NCI-H526 treated with DMSO at 0.1 percent for 48 hours (cell line): ENCODE results near the gene ERBB3.
"Not testable (repeated sequence)": the region's sequence is repeated elsewhere in the genome, so short reads cannot be mapped to it uniquely, and the experiment has no call there.

Experiments used
- DNase-seq: peaks from one replicate; lab custom pipeline; 2025; lab: John Stamatoyannopoulos, UW

ERBB3 gene

DNA sequence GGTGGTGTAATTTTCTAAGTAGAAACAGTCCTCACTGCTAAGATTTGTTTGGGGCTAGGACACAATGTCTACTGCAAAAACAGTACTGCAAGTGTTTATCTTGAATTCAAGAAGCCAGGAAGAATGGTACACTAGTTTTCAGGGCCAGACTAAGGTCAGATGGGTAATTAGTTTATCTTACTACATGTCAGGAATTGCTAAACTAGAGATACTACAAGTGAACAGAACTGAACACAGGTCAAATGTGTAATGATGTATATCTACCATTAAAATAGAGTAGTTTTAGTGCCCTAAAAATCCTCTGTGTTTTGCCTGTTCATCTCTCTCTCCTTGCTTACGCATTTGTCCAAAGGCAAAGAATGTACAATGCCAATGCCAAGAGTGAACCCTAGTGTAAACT lies 34.1 kb downstream of the ERBB3 start:
- no peak for DNase-seq

DNA sequence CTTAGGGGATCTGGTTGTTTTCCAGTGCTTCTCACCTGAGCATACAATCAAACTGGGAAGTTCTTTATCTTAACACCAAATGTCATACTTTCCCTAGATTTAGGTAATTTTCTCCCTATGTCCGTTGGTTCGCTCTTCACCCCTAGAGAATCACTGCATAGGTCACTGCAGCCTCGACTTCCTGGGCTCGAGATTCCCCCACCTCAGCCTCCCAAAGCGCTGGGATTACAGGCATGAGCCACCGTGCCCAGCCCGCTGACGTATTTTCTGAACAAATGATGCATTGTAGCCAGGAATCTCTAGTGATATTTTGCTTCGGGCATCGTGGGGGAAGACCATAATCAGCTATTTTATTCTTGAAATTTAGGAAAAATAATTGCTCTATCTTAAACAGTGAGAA lies 35.4 kb downstream of the ERBB3 start:
- DNase-seq: no peak

DNA sequence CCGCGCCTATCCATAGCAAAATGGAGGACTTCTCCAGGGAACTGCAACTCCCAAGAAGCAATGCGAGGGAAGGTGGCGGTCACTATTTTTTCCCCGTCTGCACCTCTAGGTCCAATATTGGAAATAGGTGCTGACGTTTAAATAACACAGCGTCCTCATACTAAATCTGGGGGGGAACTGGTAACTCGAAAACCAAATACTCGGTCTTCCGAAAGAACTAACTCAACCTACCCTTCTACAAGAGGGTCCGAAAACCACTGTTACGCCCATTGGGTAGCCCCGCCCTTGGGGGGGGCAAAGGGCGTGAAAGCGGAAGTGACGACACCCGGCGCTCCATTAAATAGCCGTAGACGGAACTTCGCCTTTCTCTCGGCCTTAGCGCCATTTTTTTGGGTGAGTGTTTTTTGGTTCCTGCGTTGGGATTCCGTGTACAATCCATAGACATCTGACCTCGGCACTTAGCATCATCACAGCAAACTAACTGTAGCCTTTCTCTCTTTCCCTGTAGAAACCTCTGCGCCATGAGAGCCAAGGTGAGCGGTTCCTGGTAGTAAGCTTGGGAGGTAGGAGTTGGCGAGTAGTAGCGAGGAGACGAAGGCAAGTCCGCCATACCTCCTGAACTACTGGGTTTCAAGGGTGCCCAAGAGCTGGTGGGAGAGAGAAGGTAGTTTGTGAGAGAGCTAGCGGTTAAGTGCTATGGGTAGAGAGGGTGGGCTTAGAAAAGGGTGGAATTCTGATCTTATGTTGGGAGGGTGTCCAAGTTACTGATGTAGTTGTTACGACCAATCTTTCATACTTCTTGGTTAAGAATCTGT lies 36.5 kb downstream of the ERBB3 start, which contains the start of gene RPL41:
Gene RPL41 (plus strand): TSS at position 367 of the 815 bp plus-strand sequence.
- DNase-seq: peak; percentile 84

DNA sequence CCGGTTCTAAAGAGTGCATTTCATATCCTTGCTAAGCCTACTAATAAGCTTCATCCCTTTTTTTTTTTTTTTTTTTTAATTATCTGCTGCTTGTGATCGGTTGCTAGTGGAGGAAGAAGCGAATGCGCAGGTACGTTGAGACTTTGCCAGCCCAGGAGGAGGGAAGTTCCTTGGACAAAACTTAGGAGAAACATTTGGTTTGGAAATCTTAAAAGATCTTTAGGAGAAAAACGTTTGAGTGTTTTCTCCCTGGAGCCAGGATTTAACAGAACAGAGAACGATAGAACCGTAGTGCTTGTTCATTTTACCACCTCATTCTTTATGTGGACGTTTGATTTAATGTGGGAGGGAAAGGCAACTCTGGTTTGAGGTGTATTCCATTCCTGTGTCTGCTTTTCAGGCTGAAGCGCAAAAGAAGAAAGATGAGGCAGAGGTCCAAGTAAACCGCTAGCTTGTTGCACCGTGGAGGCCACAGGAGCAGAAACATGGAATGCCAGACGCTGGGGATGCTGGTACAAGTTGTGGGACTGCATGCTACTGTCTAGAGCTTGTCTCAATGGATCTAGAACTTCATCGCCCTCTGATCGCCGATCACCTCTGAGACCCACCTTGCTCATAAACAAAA lies 37.2 kb downstream of the ERBB3 start:
- DNase-seq: not testable (repeated sequence)

DNA sequence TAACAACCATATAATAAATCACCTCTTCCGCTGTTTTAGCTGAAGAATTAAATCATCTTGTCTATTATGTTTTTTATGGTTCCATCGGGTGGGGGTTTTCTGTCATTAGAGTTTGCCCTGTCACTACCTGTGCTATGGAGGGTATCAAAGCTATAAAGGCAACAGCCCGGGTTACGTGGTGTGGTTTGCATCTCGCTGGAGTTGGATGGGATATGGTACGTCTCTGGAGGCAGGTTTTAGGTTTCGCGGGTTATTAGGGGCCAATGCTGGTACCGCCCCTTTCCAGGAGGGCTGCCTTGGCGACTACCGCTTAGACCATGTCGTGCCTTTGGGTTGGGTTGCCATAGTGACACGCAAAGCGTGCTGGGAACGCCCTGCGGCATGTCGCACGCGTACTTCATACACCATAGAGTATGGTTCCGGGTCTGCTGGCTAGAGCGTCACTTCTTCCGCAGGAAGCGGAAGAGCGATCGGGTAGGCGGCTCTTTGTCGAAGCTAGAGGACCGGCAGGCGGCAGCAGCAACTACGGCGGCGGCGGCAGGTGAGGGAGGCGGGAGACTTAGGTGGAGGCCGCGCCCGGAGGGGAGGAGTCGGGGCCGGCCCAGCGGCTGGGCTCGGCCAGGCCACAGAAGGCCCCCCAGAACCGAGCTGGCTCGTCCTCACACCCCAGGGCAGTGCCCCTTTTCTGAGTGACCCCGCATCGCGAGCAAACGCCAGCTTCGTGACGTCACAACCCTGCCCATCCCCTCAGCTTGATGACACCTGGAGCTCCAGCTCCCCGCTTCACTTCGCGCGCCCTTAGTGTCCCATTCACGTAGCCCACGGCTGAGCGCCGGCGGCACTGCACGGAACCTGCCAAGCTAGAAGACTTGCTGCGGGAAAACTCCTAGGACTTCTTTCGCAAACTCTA lies 38.1 kb downstream of the ERBB3 start, which contains the start of gene ZC3H10:
Gene ZC3H10 (plus strand): TSS at position 489 of the 910 bp plus-strand sequence. CDS start 2,297 bp downstream, outside the sequence.
- DNase-seq: peak; percentile 98

DNA sequence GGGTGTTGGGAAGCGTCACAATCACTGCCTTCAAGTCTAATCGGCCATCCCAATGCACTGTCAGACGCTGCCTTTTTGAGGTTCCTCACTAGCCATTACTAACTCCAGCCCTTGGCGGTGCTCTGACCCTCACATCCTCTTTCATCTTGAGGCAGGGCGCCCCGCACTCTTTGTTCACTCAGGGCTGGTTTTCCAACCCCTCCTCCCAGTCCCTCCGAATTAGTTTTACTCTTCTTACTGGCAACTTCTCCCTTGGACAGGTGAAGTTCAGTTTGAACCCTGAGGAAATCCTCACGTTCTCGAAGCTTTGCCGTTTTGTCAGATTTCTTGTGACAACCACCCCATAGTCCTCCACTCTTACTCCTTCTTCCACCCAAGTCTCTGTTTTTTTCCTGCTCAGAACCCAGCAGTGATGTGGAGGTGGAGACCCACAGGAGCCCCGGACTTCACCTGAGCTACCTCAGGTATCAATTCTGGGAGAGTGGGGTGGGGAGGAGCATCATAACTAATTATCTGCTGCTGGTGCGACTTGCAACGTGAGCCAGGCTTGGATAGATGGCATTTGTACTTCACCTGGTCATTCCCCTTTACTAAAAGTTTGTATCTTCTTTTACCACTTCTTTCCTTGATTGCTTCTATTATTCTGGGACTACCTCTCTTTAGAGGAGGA lies 38.9 kb downstream of the ERBB3 start:
- DNase-seq: no peak

DNA sequence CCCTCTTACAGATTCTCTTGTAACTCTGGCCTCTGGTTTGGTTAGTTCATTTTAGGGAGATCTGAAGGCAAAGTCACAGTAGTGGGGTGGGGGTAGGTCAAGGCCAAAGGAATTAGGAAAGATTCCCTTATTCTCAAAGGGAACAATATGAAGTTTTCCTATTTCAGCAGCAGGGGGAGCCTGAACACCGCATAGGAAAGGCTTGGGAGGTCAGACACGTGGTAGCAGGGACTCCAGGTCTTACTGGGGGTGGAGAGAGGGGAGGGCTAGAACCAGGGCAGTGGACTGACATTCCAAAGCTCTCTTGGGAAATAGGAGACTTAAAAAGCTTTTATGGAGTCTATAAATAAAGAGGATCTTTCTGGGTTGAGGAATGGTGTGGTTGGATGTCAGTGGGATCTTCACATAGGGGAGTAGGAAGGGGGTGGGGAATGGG lies 39.4 kb downstream of the ERBB3 start:
- peak; percentile 53 for DNase-seq

DNA sequence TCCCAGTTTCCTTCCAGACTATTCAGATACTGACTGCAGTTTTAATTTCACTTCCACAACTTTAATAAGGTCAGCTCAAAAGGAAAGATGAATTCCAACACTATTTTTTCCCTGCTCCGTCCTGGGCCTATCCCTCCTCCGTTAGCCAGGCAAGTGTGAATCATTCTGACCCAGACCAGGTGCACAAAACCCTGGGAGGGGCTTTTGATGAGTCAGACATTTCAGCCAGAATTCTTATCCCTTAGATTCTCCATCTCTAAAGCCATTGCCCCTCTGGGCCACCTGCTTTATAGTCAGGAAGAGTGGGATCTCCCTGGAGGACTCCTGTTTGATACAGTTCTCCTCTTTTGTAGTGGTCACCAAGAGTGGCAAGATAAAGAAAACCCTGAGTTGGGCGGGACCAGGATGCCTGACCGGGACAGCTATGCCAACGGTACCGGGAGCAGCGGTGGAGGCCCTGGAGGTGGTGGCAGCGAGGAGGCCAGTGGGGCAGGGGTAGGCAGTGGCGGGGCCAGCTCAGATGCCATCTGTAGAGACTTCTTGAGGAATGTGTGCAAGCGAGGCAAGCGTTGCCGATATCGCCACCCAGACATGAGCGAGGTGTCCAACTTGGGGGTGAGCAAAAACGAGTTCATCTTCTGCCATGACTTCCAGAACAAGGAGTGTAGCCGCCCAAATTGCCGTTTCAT lies 40.3 kb downstream of the ERBB3 start:
- no peak for DNase-seq

DNA sequence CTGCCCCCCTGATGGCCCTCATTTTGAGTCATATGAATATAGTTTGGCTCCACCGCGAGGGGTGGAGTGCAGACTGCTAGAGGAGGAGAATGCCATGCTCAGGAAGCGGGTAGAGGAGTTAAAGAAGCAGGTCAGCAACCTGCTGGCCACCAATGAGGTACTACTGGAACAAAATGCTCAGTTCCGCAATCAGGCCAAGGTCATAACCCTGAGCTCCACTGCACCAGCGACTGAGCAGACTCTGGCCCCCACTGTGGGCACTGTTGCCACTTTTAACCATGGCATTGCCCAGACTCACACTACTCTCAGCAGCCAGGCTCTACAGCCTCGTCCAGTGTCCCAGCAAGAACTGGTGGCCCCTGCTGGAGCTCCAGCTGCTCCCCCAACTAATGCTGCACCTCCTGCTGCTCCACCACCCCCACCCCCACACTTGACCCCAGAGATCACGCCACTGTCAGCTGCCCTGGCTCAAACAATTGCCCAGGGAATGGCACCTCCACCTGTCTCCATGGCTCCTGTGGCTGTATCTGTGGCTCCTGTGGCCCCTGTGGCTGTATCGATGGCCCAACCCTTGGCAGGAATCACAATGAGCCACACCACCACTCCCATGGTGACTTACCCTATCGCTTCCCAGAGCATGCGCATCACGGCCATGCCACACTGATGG lies 41.4 kb downstream of the ERBB3 start:
- no peak for DNase-seq

DNA sequence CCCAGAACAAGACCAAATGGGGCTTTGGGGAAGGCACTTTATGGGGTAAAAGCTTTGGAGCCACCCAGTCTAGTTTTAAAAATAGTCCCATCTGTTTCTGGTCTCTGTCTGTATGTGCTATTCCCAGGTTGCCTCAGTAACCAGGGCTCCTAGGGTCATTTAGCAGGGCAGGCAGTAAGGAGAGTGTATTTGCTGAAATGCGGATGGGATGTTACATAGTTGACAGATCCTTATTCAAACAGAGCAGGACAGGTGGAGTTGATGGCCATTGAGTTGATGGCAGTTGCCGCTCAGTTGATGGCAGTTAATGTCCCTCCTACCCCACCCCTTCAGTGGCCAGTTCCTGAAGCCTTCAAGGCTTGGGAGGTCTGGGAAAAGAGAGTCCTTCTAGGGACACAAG lies 42.7 kb downstream of the ERBB3 start:
- no peak for DNase-seq

DNA sequence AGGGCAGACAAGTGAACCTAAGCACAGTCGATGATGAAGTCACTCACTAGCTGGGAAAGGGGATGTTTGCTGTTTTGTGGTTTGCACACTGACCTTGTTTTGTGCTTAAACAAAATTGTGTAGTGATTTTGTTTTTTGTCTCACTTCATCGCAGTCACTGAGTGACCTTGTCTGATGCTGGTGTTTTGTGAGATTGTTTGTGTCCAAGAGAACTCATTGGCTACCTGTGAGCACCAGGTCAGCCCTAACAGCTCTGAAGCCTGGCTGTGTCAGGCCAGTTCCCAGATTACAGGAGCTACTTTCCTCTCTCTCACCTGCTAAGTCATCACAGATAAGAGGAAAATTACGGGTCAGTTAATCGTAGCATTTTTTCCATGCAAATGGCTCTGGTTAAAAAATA lies 44.2 kb downstream of the ERBB3 start:
- DNase-seq: no peak

DNA sequence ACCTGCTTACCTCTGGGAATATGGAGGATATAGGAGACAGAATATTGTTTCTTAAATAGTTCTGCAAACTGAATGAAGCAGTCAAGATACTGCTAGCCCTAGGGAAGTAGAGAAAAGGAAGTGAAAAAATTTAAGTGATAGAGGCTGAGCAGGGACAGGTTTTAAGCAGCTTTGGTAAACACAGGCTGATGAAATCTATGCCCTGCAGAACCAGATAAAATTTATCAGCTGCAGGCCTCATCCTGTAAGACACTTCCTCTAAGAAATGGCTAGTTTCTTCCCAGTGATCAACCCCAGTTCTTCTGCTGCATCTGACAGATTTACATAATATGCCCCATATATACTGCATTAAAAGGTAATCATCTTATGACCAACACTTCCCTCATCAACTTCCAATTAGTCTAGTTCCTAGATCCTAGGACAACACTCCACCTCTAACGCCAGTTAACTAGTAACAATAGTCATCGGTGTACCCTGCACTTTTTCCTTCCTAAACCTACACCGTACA lies 46.8 kb downstream of the ERBB3 start:
- no peak for DNase-seq

DNA sequence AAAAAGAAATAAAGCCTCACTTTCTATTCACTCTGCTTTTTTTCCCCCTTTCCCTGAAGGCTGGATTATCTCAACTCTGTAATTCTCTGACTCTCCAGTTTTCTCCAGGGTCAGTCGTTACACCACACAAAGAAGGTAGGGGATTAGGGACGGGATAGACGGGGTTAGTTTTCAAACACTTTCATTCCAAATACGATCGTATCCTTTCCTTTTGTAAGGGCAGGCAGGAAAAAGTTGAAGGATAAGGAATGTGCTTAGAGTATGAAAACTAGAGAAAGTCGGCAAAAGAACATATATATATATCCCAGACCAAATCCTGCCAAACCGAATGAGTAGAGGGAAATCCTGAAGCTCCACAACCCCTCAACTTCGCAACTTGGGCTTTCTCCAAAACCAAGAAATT lies 47.5 kb downstream of the ERBB3 start:
- no peak for DNase-seq

DNA sequence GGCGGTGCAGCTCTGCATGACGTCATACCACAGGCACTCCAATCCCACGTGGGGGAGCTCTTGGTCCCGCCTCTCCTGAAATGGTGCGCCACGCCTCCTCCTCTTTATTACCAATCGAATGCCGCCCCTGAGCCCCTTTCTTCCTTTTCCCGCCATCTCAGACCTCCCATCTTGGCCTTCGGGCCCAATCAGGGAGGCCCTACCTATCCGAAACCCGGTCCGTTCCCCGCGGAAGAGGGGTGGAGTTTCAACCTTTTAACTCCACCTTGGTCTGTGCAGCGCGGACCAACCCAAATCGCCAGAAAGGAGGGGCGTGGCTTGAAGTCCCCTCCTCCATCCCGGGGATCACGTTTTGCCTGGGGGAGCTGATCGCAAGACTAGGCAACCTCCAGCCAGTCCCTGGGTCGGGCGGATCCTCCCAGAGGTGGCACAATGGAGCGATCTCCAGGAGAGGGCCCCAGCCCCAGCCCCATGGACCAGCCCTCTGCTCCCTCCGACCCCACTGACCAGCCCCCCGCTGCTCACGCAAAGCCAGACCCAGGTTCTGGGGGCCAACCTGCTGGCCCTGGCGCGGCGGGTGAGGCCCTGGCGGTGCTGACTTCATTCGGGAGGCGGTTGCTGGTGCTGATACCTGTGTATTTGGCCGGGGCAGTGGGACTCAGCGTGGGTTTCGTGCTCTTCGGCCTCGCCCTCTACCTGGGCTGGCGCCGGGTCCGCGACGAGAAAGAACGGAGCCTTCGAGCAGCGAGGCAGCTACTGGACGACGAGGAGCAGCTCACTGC lies 48.1 kb downstream of the ERBB3 start, which contains the start of gene ESYT1:
Gene ESYT1 (plus strand): TSS at position 380 of the 782 bp plus-strand sequence. CDS start 53 bp downstream, at position 433.
- peak; percentile 97 for DNase-seq

DNA sequence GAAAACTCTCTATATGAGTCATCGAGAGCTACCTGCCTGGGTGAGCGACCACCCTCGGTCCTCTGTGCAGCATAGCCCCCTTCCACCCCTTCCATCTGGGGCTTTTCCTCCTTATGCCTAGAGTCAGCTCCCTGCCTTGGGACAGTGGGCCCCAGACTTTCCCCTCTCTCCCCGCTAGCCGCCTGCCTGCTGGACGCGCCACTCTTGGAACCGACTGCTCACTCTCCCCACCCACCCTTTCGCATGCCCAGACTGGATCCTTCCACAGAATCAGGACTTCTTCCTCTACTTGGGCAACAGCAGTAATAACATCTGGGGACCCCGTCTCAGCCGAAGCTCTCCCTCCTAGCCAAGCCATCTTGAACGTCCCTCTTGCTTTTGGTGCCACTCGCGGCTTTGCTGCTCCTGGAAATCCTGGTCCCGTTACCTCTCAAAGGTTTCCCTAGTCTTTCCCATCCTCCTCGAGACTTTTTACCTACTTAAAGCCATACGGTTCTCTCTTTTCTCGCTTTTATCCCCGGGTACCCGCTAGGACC lies 48.8 kb downstream of the ERBB3 start:
- no peak for DNase-seq

DNA sequence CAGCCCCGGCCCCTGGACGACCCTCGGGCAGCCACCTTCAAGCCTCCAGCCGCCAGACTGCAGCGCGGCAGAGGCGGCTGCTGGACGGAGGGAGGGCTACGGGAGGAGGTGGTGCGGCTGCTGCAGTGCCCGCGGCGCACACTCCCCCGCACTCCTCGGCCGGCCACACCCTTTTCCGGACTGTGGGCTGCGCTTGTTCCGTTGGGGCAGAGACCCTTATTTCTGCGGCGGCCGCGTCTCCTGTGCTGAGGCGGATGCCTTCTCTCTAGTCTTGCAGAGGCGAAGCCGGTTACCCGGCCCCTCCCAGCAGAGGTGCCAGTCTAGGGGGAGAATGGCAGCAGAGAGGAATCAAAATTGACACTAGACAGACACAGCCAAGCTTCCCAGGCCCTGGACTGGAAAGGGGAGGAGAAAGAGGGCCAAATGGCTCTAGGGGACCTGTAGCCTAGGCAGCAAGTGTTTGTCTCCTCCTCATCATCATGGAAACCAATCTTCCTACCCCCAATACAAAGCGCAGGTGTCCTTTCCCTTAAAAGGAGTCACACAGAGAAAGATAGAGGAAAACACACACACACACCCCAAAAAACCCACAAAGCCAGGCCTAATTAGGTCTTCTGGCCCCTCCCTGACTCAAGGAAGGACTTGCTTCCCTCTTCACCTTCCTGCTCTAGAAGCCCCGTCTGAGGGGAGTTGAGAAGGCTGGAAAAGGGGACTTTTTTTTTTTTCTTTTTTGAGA lies 49.4 kb downstream of the ERBB3 start:
- no peak for DNase-seq

DNA sequence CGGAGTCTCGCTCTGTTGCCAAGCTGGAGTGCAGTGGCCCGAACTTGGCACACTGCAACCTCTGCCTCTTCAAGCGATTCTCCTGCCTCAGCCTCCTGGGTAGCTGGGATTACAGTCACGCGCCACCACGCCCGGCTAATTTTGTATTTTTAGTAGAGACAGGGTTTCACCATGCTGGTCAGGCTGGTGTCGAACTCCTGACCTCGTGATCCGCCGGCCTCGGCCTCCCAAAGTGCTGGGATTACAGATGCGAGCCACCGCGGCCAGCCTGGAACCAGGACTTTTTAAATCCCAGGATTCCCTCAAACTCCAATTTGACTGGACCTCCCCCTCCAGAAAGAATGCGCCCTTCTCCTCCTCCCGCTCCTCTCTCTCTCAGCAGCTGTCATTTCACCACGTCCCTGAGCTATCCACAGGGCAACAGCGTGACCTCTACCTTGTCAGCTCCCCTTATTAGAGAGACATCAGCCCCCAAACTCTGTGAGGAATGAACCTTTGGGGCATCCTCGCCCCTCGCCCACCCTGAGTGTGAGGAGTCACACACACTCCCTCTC lies 50.1 kb downstream of the ERBB3 start:
- DNase-seq: no peak

DNA sequence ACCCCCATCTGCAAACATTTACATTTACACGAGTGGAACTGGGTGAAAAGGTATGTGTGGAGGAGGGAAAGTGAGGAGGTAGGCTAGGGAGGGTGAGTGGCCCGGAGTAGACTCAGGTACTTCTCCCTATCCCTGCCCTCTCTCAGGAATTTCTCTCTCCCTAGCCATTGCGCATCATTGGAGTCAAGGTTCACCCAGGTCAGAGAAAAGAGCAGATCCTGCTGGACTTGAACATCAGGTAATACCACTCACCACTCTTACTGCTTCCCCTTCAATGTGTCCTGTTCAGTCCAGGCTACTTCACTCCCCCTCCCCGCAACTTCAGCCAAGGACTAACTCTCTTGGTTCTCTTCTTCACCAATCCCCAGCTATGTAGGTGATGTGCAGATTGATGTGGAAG lies 50.9 kb downstream of the ERBB3 start:
- DNase-seq: no peak
